Colonic mucosa (tissue), 4 donors: ENCODE data around the gene ADGRF4. TPM values are rescaled to one million over a fixed set of nuclear protein-coding genes. Genes with fewer than 3 reads are reported as not detected.
A peak's percentile ranks its signal among the peaks of the same experiment; 100 is the strongest.
"Not testable (repeated sequence)": the region's sequence is repeated elsewhere in the genome, so short reads cannot be mapped to it uniquely, and the experiment has no call there.

Source experiments
- DNase-seq: peaks from one replicate; pipeline ENCODE4 v3.0.0-alpha.2; 2020
- H3K27ac ChIP-seq: fragments of 200-600 bp; one replicate; pipeline ENCODE4 v1.8.0; 2021
- H3K27me3 ChIP-seq: fragments of 200-600 bp; one replicate; pipeline ENCODE4 v1.8.0; 2021
- H3K36me3 ChIP-seq: fragments of 200-600 bp; one replicate; pipeline ENCODE4 v1.8.0; 2021
- H3K4me1 ChIP-seq: fragments of 200-600 bp; one replicate; pipeline ENCODE4 v1.8.0; 2021; ENCODE audit warnings: mild to moderate bottlenecking
- H3K4me3 ChIP-seq: fragments of 200-600 bp; one replicate; pipeline ENCODE4 v1.8.0; 2021
- H3K9ac ChIP-seq, 2 donors: one replicate each; pipeline ENCODE4 v1.7.0; 2013; ENCODE audit warnings: control low read depth in 2 of 2, low read depth in 2 of 2, low read length in 2 of 2
- H3K9me3 ChIP-seq: fragments of 200-600 bp; one replicate; pipeline ENCODE4 v1.8.0; 2021
- CTCF ChIP-seq: fragments of 200-600 bp; IDR thresholded peaks from one replicate; pipeline ENCODE4 v1.8.0; 2022; ENCODE audit warnings: antibody characterized with exemption, mild to moderate bottlenecking
- intact Hi-C: fragments of 100-400 bp; cut with DNase I; formaldehyde crosslinking; loops from one replicate; pipeline ENCODE4 v1.14.1; 2022
- total RNA-seq, 2 donors: library from RNA; stranded (reverse); fragmentation: NEBNext Ultra II Directional in 1 of 2; extraction: Animal tissue kit (Norgen Biotek cat#: 25700) in 1 of 2; gene quantifications; one replicate each; pipeline ENCODE4 v1.2.1, GENCODE V29; 2021
- donor health status: healthy.
- donor health status: DM: no; HTN: no; CAD: no.
- donor health status: DM: no; HTN: no; CAD: no.

The ADGRF4 gene
- total RNA-seq, 2 donors from 2014 or later = 1.6 to 1.9 TPM

- intact Hi-C loops = no loop called here
- DNase-seq = peak; percentile 40
- Histone ChIP-seq H3K9ac (no peak overlapping the region), H3K27me3 (no peaks in the 10 kb centered on the region), H3K36me3 (no peaks in the 10 kb centered on the region), H3K4me1 (no peaks in the 10 kb centered on the region), H3K4me3 (no peak overlapping the region), H3K9me3 (no peaks in the 10 kb centered on the region), H3K27ac (peak overlapping the region; percentile 66)
- TF ChIP-seq CTCF = no peak
These were observed 43.4 kb downstream of the ADGRF4 start for GRCh38 chr6:47741807-47742206.

GRCh38 chr6:47743744-47744143, 45.4 kb downstream of the ADGRF4 start:
- H3K27me3 ChIP-seq = no peaks in the 10 kb centered on the region
- intact Hi-C loops = no loop called here
- no peaks in the 10 kb centered on the region for H3K36me3 ChIP-seq
- H3K27ac ChIP-seq = no peak overlapping the region
- H3K9ac ChIP-seq = no peak overlapping the region
- no peaks in the 10 kb centered on the region for H3K4me1 ChIP-seq
- H3K9me3 ChIP-seq = no peaks in the 10 kb centered on the region
- no peak overlapping the region for H3K4me3 ChIP-seq
- no peak for DNase-seq
- TF ChIP-seq CTCF = no peak

GRCh38 chr6:47745269-47745668, 46.9 kb downstream of the ADGRF4 start:
- H3K27me3 ChIP-seq = not testable (repeated sequence)

GRCh38 chr6:47749757-47750156, 51.4 kb downstream of the ADGRF4 start:
- no peak for TF ChIP-seq CTCF
- H3K9ac ChIP-seq = no peak overlapping the region

More at GRCh38 chr6:47745269-47745668, 46.9 kb downstream of the ADGRF4 start:
- H3K9me3 ChIP-seq, DNase-seq, H3K4me1 ChIP-seq, intact Hi-C loops, H3K9ac ChIP-seq, H3K36me3 ChIP-seq, H3K27ac ChIP-seq, H3K4me3 ChIP-seq: not testable (repeated sequence)

GRCh38 chr6:47752801-47753200, 54.4 kb downstream of the ADGRF4 start:
- no peak overlapping the region for H3K4me3 ChIP-seq
- no peaks in the 10 kb centered on the region for H3K27me3 ChIP-seq
- intact Hi-C loops = no loop called here
- H3K27ac ChIP-seq = no peak overlapping the region
- H3K9ac ChIP-seq = no peak overlapping the region
- DNase-seq = no peak
- TF ChIP-seq CTCF = no peak
- H3K9me3 ChIP-seq = no peaks in the 10 kb centered on the region
- H3K4me1 ChIP-seq = no peaks in the 10 kb centered on the region
- no peaks in the 10 kb centered on the region for H3K36me3 ChIP-seq

More at GRCh38 chr6:47749757-47750156, 51.4 kb downstream of the ADGRF4 start:
- intact Hi-C loops = no loop called here
- no peaks in the 10 kb centered on the region for H3K4me1 ChIP-seq
- no peak overlapping the region for H3K4me3 ChIP-seq
- no peaks in the 10 kb centered on the region for H3K36me3 ChIP-seq
- H3K27me3 ChIP-seq = no peaks in the 10 kb centered on the region
- no peak for DNase-seq
- no peak overlapping the region for H3K27ac ChIP-seq
- H3K9me3 ChIP-seq = no peaks in the 10 kb centered on the region

- TF ChIP-seq CTCF = no peak
- Histone ChIP-seq H3K4me3 (no peak overlapping the region), H3K27me3 (no peaks in the 10 kb centered on the region), H3K9me3 (no peaks in the 10 kb centered on the region), H3K27ac (no peak overlapping the region), H3K9ac (no peak overlapping the region), H3K36me3 (no peaks in the 10 kb centered on the region), H3K4me1 (no peaks in the 10 kb centered on the region)
- intact Hi-C loops = no loop called here
- DNase-seq = no peak
These were observed 61.0 kb downstream of the ADGRF4 start for GRCh38 chr6:47759364-47759763.
